Hematopoietic multipotent progenitor cell treated with erythropoietin and hydrocortisone succinate and interleukin-3 and kit ligand, for 17 days (in vitro differentiated cells): ENCODE results near the gene RIPOR3.
"Not testable (repeated sequence)": the region's sequence is repeated elsewhere in the genome, so short reads cannot be mapped to it uniquely, and the experiment has no call there.

Source experiments
- DNase-seq: peaks from one replicate; pipeline ENCODE4 v3.0.0-alpha.2; 2015; ENCODE audit warnings: low spot score

Gene RIPOR3

DNA sequence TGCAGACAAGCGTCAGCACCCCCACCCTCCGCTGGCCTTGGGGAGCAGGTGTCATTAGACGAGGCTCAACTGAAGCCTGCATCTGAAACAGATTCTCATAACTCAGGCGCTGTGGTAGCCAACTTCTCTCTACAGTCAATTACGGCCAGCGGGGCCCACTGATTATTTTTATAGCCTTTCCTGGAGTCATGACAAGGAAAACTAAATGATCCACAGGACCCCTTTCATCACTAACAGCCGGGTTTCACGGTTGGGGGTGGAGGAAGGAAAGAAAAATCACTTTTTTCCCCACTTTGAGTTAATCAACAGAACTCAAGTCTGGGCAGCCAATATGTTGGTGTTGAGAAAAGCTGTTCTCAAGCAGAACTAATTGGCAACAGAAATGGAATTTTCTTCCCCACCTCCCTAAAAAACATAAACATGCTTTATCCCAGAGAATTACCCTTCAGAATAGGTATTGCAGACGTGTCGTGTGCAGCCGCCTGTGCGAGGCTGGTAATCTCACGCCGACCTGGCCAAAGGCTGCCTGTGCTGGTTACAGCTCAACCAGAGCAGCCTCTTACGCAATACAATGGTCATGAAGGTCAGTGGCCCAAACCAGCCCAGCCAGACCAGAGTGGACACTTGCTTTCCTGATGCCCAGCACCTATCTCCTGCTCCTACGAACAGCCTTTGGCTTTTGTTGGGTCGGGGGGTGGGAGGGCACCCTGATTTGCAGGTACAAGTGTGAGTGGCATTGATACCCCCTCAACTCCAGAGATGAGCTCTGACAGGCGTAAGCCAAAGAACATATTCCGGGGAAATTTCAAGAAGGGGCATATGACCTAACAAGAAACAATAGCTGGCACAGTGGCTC lies 11.0 kb downstream of the RIPOR3 start:
- DNase-seq: no peak

DNA sequence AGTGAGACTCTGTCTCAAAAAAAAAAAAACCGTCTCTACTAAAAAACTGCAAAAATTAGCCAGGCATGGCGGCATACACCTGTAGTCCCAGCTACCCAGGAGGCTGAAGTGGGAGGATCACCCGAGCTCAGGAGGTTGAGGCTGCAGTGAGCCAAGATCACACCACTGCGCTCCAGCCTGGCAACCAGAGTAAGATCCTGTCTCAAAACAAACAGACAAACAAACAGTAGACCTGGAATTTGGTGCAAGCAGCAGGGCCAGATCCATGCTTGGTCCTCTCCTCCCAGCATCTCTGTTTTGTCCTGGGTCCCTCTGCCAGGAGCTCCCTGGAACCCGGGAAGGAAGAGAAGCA lies 11.6 kb downstream of the RIPOR3 start:
- DNase-seq: no peak

DNA sequence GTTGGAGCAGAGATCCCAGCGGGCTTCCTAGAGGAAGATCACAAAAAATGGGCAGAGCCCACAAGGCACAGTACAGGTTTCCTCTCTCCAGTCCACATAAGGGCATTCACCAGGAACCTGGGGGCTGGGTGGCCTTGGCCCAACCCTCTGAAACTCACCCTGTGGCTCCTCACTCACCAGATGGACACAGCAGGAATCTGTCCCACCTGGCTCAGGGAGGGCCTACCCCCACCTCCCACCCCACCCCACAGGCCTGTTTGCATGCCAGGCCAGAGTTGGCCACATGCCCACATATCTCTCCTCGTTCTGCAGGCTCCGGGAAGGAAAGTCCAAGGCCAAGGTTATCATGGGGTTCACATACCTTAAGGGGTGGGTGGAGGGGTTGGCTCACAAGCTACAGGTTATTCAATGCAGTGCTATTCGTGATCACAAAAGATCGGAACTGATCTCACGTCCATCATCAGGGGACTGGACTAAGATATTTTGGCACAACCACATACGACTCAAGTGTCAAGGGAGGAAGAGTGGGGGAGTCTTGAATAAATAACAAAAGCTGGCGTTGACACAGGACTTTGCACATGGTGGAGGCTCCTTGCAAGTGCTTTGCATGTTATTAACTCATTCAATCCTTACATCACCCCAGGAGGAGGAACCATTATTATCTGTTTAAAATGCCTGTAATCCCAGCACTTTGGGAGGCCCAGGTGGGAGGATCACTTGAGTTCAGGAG lies 13.0 kb downstream of the RIPOR3 start:
- DNase-seq: peak; percentile 69

DNA sequence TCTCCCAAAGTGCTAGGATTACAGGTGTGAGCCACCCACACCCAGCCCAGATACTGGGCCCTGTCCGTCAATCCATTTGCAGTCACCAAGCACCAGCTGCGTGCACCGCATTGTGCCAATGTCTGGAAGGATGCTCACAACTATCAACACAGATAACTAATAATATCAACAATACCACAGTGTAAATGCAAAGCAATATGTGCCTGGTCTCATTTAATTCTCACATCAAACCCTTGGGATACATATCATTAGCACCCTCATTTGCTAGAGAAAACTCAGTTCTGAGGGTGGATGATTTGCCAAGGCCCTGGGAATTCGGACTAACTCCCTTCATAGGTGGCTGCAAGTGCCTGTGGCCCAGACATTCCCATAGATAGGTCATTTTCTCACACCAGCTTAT lies 14.5 kb downstream of the RIPOR3 start:
- no peak for DNase-seq

DNA sequence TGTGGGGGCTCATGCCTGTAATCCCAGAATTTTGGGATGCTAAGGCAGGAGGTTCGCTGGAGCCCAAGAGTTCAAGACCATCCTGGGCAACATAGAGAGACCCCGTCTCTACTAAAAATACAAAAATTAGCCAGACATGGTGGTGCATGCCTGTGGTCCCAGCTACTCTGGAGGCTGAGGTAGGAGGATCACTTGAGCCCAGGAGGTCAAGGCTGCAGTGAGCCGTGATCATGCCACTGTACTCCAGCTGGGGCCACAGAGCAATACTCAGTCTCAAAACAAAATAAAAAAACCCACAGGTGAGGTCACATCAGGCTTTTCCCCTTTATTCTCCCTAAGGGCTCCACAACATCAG lies 15.0 kb downstream of the RIPOR3 start:
- not testable (repeated sequence) for DNase-seq

DNA sequence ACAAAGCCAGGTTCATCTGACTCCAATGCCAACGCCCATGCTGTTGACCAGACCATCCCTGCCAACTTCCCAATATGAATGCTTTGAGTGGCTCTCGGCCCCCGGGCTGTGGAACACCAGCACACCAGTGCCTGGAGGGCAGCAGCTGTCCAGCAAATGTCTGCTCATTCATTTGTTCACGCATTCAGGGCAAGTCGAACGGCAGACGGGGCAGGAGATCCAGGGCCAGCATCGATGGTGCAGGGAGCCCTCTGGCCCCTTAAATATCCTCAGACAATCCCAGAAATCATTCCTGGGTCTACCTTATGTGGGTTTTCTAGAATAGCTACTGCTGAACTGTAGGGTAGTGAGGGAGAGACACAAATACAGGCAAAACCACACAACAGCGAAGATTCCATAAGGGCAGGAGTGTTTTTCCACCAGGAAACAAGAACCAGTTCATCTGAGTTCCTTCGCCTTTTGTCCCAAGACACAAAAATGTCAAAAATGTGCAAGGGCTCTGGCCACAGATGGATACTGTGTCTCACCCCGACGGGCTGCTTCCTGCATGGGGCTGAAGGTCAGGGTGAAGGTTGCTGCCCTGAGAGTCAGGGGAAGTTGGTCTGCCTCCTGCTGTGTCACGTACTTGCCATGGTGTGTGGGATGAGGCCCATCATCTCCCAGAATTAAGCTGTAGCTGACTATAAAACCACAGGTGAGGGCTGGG lies 15.5 kb downstream of the RIPOR3 start:
- no peak for DNase-seq

DNA sequence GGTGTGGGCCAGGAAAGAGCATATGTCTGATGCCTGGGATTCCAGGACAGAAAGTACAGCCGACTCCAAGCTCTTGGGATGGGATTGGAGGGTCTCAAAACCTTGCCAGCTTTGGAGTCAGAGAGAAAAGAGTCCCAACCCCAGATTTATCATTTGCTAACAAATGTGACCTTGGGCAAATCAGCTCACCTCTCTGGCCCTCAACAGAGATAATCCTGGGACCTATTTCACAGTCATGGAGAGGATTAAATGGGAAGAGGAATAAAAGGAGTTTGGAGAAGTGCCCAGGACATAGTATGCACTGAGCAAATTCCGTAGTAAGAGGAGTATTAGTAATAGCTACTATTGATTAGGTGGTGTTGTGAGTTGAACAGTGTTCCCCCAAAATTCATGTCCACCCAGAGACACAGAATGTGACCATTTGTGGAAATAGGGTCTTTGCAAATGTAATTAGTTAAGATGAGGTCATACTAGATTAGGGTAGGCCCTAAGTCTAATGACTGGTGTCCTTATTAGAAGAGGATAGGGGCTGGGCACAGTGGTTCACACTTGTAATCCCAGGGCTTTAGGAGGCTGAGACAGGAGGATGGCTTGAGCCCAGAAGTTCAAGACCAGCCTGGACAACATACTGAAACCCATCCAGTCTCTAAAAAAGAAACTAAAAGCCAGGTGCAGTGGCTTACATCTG lies 17.1 kb downstream of the RIPOR3 start:
- no peak for DNase-seq

DNA sequence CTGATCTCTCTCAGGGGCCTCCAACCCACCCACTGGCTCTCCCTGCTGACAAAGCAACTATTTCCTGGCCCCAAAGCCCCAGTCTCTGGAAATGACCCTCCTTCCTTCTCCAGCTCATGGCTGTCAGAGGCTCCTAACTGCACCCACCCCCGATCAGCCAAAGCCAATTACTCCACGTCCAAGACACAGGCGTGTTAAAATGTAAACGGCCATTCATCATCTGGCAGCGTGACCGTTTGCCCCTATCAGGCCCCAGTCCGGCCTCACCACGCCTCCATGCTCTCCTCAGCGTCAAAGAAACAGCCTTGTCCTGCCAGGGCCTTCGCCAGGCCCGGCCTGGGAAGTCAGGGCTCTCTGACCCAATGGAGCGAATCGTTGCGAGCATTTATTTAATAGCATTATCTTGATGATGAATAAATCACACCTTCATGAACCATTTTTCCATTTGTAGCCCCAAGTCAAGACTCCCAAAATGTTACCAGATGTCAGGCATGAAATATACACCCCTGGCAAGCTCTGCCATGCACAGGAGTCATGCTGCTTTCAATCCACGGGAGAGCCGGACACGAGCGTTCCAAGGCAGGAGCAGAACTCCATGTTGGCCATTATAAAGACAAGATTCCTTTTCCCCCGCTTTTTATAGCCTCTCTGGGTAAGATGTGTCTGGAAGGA lies 17.7 kb downstream of the RIPOR3 start:
- DNase-seq: no peak

DNA sequence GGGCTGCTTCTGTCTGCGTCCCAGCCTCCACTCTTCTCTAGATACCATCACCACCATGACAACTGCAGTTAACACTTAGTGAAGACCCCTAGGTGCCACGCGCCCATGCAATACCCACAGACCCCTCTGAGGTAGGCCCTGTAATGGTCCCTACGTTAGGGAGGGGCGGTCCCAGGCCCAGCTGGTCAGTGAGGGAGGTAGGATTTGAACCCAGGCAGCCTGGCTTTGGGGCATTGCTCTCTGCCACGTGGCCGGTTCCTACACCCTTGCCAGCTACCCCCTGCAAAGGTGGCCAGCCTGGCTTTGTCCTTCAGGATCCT lies 18.2 kb downstream of the RIPOR3 start:
- no peak for DNase-seq

DNA sequence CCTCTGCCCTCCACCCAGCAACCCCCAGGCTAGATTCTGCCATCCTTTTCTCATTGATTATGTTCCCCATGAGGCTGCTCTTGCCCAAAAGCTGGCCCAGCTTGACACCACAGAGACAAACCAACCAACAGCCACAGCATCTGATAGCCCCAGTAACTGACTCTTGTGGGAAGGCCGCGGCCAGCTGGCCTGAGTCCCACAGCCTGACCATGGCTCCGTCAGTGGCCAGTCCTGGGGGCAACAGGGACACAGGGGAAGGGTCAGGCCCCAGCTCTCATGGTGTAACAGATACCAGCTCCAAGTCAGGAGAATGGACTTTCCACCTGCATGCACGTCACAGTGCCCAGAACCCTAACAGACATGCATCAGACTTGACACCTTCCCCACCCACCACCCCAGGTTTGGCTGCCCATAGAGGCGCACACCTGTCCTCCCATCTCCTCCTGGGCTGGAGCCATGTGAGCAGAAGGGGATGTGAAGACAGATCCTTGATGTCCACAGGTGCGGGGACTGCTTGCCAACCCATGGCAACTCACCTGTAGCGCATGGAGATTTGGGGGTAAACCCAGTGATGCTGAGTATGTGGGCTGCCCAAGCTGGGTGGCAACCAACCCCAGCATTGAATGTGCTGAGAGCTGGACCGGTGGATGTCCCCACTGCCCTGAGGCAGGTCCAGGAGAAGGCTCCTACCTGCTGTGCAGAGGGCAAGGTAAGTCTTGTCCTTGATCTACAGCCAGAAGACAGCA lies 18.8 kb downstream of the RIPOR3 start:
- DNase-seq: no peak

DNA sequence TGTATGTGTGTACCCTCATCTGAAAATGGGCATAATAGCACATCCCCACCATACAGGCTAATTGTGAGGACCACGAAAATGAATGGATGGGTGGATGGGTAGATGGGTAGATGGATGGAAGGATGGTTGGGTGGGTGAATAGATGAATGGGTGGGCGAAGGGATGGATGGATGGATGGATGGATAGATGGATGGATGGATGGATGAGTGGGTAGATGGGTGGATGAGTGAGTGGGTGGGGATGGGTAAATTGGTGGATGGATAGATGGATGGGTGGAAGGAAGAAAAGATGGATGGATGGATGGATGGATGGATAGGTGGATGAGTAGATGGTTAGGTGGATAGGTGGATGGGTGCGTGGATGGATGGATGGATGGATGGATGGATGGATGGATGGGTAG lies 19.7 kb downstream of the RIPOR3 start:
- no peak for DNase-seq

DNA sequence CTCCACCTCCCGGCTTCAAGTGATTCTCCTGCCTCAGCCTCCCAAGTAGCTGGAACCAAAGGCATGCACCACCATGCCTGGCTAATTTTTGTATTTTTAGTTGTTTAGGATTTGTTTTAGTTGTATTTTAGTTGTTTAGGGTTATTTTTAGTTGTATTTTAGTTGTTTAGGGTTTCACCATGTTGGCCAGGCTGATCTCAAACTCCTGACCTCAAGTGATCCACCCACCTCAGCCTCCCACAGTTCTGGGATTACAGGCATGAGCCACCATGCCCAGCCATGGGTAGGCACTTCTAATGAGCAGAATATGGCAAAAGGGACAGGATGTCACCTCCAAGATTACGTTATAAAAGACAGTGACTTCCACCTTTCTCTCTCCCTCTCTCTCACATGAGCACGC lies 20.3 kb downstream of the RIPOR3 start:
- DNase-seq: not testable (repeated sequence)

DNA sequence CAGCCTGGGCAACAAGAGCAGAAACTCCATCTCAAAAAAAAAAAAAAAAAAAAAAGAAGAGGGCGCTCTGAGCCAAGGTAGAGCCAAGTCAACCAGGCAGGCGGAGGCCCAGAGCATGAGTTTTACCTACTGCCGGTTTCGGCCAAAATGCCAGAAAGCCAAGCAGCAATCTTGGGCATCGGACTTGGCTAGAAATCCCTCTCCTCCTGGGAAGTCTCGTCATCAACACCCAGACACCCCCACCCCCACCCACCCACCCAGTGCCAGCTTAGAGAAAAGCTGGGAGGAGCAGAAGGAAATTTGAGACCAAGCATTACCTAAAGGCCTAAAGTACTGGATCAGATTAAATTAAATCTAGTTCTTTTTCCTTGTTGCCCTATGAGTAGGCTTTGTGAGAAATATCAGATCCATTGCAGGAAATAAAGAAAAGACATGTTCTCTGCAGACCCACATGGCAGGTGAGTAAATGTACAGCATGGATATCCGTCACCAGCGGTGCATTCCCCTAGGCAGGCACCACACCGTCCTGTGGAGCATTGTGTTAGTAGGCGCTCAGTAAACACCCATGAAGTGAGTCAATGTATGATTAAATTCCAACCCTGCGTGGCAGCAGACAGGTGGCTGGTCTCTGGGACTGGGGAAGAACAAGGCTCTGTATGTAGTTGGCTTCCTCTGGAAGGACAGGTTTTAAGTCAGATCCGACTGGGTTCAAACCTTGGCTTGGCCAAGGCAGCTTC lies 21.0 kb downstream of the RIPOR3 start:
- DNase-seq: no peak

DNA sequence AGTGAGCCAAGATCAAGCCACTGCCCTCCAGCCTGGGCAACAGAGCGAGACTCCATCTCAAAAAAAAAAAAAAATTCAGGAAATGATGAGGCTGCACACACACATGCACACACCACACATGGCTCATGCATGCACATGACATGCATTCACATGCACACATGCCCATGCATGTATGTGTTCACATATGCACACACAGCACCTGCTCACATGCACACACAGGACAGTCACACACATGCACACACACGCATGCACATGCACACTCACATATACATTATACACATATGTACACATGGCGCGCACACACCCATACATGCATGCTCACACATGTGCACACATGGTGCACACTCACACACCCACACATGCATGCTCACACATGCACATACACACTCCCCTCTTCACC lies 22.5 kb downstream of the RIPOR3 start:
- DNase-seq: no peak

DNA sequence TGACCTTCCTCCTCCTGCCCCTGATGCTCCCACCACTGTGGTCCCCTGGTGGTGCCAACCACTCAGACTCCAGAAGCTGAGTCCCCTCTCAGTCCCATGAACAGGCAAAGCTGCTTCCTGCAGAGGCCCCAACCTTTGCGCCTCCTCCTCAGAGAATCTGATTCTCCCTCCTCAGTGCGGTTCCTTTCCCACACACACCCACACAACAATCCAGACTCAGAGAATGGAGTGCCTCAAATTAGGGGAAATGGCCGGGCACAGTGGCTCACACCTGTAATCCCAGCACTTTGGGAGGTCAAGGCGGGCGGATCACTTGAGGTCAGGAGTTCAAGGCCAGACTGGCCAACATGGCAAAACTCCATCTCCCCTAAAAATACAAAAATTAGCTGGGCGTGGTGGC lies 23.0 kb downstream of the RIPOR3 start:
- DNase-seq: no peak

DNA sequence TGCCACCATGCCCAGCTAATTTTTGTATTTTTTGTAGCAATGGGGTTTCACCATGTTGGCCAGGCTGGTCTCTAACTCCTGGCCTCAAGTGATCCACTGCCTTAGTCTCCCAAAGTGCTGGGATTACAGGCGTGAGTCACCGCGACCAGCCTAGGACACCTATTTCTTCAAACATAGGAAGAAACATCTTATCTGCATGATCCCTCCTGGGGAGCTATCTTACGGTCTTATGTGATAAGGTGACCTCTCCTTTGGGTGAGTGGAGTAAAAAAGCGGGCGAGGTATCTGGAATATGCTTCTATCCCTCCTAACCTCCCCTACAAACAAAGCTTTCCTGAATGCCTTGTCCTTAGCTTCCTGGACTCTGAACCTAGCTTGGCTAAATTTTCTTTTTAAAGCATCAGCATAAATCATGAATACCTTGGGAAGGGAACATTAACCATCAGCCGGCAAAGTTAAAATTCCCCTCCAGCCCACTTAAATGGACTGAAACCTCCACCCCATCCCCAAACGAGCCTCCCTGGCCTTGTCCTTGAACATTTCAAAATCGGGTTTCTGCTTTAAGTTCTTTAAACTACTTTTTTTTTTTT lies 24.5 kb downstream of the RIPOR3 start:
- no peak for DNase-seq

DNA sequence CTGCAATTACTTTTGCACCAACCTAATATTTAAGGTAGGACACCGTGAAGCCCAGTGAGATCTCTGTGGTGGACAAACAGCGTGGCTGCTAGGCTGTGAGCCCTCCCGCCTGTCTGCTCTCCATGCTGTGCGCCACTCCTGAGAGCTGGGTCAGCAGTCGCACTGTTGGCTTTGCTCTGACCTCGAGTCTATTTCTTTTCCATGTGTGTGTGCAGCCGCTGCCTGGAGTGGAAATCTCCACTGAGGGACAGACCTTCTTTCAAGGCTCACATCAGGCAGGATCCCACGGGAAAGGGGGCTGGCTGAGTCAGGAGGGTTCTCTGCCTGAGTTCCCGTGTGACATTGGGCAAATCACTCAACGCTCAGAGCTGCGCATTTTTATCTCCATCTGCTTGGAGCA lies 27.1 kb downstream of the RIPOR3 start:
- no peak for DNase-seq

DNA sequence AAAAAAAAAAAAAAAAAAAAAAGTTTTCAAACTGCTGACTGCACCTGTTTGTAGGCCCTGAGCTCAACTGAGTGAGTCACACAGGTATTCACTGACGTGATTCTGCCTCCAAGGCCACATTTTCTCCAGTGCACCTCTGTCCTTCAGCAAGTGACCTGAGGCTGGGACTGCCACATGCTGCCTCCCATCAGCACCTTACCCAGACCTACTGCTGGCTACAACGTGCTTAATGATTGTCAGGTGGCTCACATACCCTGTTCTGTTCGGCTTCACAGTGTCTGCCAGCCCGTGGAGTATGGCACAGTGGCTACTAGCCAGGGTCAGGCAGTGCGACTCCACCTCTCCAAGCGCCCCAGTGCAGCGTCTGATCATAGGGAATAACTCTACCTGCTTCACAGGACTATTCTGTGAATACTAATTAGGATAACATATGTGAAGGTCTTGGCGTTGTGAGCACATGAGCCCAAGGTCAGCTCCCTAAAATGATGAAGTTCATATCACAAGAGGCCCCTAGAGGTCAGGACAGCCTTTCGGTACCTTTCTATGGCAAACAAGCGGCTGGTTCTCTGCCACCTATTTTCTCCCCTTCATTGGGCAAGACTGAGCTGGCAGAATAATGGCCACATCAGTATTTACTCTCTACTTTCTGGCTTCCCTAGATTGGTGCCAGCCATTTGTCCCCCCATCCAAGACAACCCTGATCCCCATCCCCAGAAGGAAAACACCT lies 28.1 kb downstream of the RIPOR3 start:
- peak; percentile 52 for DNase-seq

DNA sequence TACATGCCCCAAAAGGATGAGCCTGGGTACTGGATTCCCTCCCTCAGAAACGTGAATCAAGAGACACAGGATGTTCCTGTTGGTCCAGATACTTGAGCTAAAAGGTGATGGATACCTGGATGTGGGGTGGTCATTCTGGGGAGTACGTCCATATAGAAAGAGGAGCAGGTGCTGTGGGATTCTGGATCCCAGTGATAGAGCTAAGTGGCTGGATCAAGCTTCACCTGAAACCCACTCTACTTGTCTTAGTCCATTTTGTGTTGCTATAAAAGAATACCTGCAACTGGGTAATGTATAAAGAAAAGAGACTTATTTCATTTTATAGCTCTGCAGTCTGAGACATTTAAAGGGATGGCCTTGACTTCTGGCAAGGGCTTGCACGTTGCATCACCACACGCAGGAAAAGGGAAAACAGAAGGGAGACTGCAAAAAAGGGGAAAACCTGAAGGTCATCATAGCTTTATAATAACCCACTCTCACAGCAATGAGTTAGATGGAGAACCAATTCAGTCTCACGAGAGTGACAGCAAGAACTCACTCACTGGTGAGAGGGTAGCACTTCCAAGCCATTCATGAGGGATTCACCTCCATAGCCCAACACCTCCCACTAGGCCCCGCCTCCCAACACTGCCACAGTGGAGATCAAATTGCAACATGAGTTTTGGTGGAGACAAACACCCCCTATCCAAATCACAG lies 31.2 kb downstream of the RIPOR3 start:
- no peak for DNase-seq
